ENCODE measurements around the gene INO80D. TPM values are rescaled to one million over a fixed set of nuclear protein-coding genes. Genes with fewer than 3 reads are reported as not detected.

Gene INO80D
- total RNA-seq, 2 experiments from 2014 or later = 45.3 to 48.9 TPM

GRCh38 chr2:205946226-205946625 is 139.7 kb downstream of the INO80D start:
- Mint-ChIP-seq H3K27ac (no peak overlapping the region), H3K4me3 (no peak overlapping the region), H3K27me3 (peaks cover 22% of the 10 kb centered on the region), H3K36me3 (ENCODE audit: low read depth) (no peaks in the 10 kb centered on the region), H3K4me1 (ENCODE audit: low read depth) (no peaks in the 10 kb centered on the region), H3K9me3 (no peaks in the 10 kb centered on the region)
- no peaks in the 10 kb centered on the region for H3K36me3 ChIP-seq (ENCODE audit: insufficient read depth, low read length)
- no peak for TF ChIP-seq CTCF (IDR thresholded peaks at IDR 0.05)
- no peak overlapping the region for H3K27ac ChIP-seq (ENCODE audit: low read depth in 1 of 2, low read length in 2 of 2)
- H3K27me3 ChIP-seq (ENCODE audit: control insufficient read depth in 1 of 2, insufficient read depth in 2 of 2, low read length in 2 of 2) = peaks cover 0 to 4% of the 10 kb centered on the region in 2 experiments
- no peaks in the 10 kb centered on the region for H3K9me3 ChIP-seq (ENCODE audit: control insufficient read depth in 1 of 2, insufficient read depth in 1 of 2, low read length in 2 of 2)
- peaks cover 7% of the 10 kb centered on the region for H3K4me1 ChIP-seq (ENCODE audit: insufficient read depth, low read length)
- intact Hi-C loops (cut with DNase I, micrococcal nuclease) = no loop called here
- ChIA-PET POLR2A (no interaction called here), CTCF (no interaction called here)
- no peak for DNase-seq
- H3K4me3 ChIP-seq (ENCODE audit: low read length) = no peak overlapping the region
- no peak for ATAC-seq (ENCODE audit: poor library complexity)

Other genes with a start within 250 kb of the INO80D start
- gene NDUFS1, start 73.3 kb upstream of the INO80D start, total RNA-seq = 10 to 100 TPM; 33.4 to 34.3 TPM
- gene EEF1B2, start 73.7 kb upstream of the INO80D start, total RNA-seq = 1,000 to 10,000 TPM; 1,109 to 1,132 TPM
- 10 to 100 TPM; 28.7 to 29.7 TPM for gene ZDBF2, start 188.5 kb upstream of the INO80D start, total RNA-seq